Trophoblast cell (in vitro differentiated cells and primary cell): ENCODE results near the gene PRMT3.

Source experiments
- DNase-seq, 2 donors: peaks; one replicate each; pipeline ENCODE4 v3.0.0-alpha.2; 2016
- H2AFZ ChIP-seq: 2 replicates; pipeline ENCODE4 v1.6.1; 2013; ENCODE audit warnings: low read length, moderate library complexity, mild to moderate bottlenecking; ENCODE audit not compliant: insufficient read depth, poor library complexity
- H2AK5ac ChIP-seq: 2 replicates; pipeline ENCODE4 v1.6.1; 2013; ENCODE audit warnings: mild to moderate bottlenecking, low read length
- H2BK120ac ChIP-seq: 2 replicates; pipeline ENCODE4 v1.6.1; 2013; ENCODE audit warnings: low read length, mild to moderate bottlenecking, moderate library complexity; ENCODE audit not compliant: insufficient read depth, poor library complexity
- H2BK12ac ChIP-seq: 2 replicates; pipeline ENCODE4 v1.6.1; 2013; ENCODE audit warnings: mild to moderate bottlenecking, low read length, moderate library complexity
- H2BK5ac ChIP-seq: 2 replicates; pipeline ENCODE4 v1.6.1; 2013; ENCODE audit warnings: low read length, low read depth, moderate library complexity, mild to moderate bottlenecking; ENCODE audit not compliant: poor library complexity
- H3K14ac ChIP-seq: 2 replicates; pipeline ENCODE4 v1.6.1; 2013; ENCODE audit warnings: mild to moderate bottlenecking, low read length
- H3K18ac ChIP-seq: 2 replicates; pipeline ENCODE4 v1.6.1; 2013; ENCODE audit warnings: mild to moderate bottlenecking, low read length
- H3K23ac ChIP-seq: 2 replicates; pipeline ENCODE4 v1.6.1; 2013; ENCODE audit warnings: low read length
- H3K27ac ChIP-seq: 2 replicates; pipeline ENCODE4 v1.5.1; 2013; ENCODE audit warnings: low read depth, mild to moderate bottlenecking, inconsistent platforms, low read length, moderate library complexity
- H3K27me3 ChIP-seq: 2 replicates; pipeline ENCODE4 v1.6.1; 2013; ENCODE audit warnings: inconsistent platforms, mild to moderate bottlenecking, low read length, moderate library complexity; ENCODE audit not compliant: insufficient read depth
- H3K36me3 ChIP-seq, 2 experiments: 1 replicate in 1 of 2; 2 replicates in 1 of 2; pipeline ENCODE4 v1.6.1; 2013; ENCODE audit warnings: low read length in 2 of 2, mild to moderate bottlenecking in 2 of 2, moderate library complexity in 1 of 2; ENCODE audit not compliant: insufficient read depth in 2 of 2, control insufficient read depth in 1 of 2
- H3K4ac ChIP-seq: 2 replicates; pipeline ENCODE4 v1.6.1; 2013; ENCODE audit warnings: low read depth, mild to moderate bottlenecking, low read length, moderate library complexity
- H3K4me1 ChIP-seq, 2 experiments: 1 replicate in 1 of 2; 2 replicates in 1 of 2; pipeline ENCODE4 v1.6.1; 2013; ENCODE audit warnings: low read length in 2 of 2, mild to moderate bottlenecking in 2 of 2, moderate library complexity in 1 of 2; ENCODE audit not compliant: insufficient read depth in 2 of 2, control insufficient read depth in 1 of 2
- H3K4me2 ChIP-seq: 2 replicates; pipeline ENCODE4 v1.6.1; 2013; ENCODE audit warnings: inconsistent platforms, mild to moderate bottlenecking, low read length, moderate library complexity
- H3K4me3 ChIP-seq: 2 replicates; pipeline ENCODE4 v1.5.1; 2013; ENCODE audit warnings: mild to moderate bottlenecking, low read depth, low read length, inconsistent platforms
- H3K79me1 ChIP-seq: one replicate; pipeline ENCODE4 v1.6.1; 2013; ENCODE audit warnings: low read length
- H3K79me2 ChIP-seq: 2 replicates; pipeline ENCODE4 v1.6.1; 2013; ENCODE audit warnings: low read length, mild to moderate bottlenecking; ENCODE audit not compliant: control insufficient read depth, insufficient read depth, poor library complexity
- H3K9ac ChIP-seq: 2 replicates; pipeline ENCODE4 v1.6.1; 2013; ENCODE audit warnings: mild to moderate bottlenecking, low read length
- H3K9me3 ChIP-seq: 2 replicates; pipeline ENCODE4 v1.6.1; 2013; ENCODE audit warnings: low read depth, mild to moderate bottlenecking, control low read depth, inconsistent platforms, low read length; ENCODE audit not compliant: insufficient read depth
- H4K12ac ChIP-seq: 2 replicates; pipeline ENCODE4 v1.6.1; 2013; ENCODE audit warnings: low read depth, mild to moderate bottlenecking, low read length, moderate library complexity
- H4K8ac ChIP-seq: 2 replicates; pipeline ENCODE4 v1.6.1; 2013; ENCODE audit warnings: low read depth, mild to moderate bottlenecking, low read length, moderate library complexity
- H4K91ac ChIP-seq: one replicate; pipeline ENCODE4 v1.6.1; 2013; ENCODE audit warnings: low read depth, mild to moderate bottlenecking, low read length, moderate library complexity
- WGBS: extraction: QIAGEN DNeasy Blood & Tissue Kit; methylation state at CpG from one replicate; pipeline ENCODE4 v1.1.7; 2013; ENCODE audit warnings: missing lambda C conversion rate; ENCODE audit not compliant: insufficient read length, insufficient coverage; ENCODE audit errors: extremely low coverage; 5-methylcytosine and 5-hydroxymethylcytosine counted together

PRMT3 gene

DNA sequence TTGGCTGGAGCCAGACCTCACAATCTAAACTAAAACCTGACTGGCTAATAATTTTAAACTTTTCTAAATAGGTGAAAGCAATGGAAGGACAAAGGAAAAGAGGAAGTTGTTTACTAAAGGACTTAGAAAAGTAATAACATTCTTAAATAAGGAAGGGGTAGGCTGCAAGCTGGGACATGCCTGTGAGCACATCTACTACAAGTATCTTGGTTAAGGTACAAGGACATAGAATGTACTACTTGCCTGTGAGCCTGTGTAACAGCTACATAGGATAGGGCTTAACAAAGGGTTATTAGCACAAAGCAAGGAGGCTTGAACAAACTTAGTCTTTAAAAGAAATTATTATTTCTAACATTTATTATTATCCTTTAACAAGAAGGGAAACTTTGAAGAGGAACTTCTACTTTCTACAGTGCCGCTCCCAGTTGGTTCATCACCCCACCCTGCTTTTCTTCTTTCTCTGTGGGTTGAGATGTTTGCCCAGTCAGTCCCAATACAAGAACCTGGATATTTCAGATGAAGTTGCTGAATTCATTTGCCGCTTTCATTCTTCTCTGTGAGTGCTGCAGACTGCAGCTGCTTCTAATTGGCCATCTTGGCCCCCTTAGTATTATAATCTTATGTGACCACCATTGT is 87.5 kb downstream of the PRMT3 start:
- no peaks in the 10 kb centered on the region for H3K9me3 ChIP-seq
- H3K27ac ChIP-seq = no peak overlapping the region
- no CpG with 5 or more reads among the region's 2 CpGs for whole genome bisulfite sequencing
- H3K36me3 ChIP-seq = no peaks in the 10 kb centered on the region
- no peak overlapping the region for H3K4me2 ChIP-seq
- no peak overlapping the region for H3K23ac ChIP-seq
- no peak overlapping the region for H2BK12ac ChIP-seq
- no peak overlapping the region for H4K8ac ChIP-seq
- no peak overlapping the region for H2BK120ac ChIP-seq
- H3K4ac ChIP-seq = no peak overlapping the region
- no peak overlapping the region for H4K91ac ChIP-seq
- no peak overlapping the region for H2AFZ ChIP-seq
- H3K9ac ChIP-seq = no peak overlapping the region
- no peak overlapping the region for H3K4me3 ChIP-seq
- DNase-seq = no peak
- H3K27me3 ChIP-seq = no peaks in the 10 kb centered on the region
- no peak overlapping the region for H2AK5ac ChIP-seq
- H3K79me2 ChIP-seq = no peaks in the 10 kb centered on the region
- no peak overlapping the region for H2BK5ac ChIP-seq
- H3K4me1 ChIP-seq = peaks cover 7 to 8% of the 10 kb centered on the region in 2 experiments
- no peak overlapping the region for H4K12ac ChIP-seq
- H3K79me1 ChIP-seq = no peaks in the 10 kb centered on the region
- no peak overlapping the region for H3K14ac ChIP-seq
- H3K18ac ChIP-seq = no peak overlapping the region

DNA sequence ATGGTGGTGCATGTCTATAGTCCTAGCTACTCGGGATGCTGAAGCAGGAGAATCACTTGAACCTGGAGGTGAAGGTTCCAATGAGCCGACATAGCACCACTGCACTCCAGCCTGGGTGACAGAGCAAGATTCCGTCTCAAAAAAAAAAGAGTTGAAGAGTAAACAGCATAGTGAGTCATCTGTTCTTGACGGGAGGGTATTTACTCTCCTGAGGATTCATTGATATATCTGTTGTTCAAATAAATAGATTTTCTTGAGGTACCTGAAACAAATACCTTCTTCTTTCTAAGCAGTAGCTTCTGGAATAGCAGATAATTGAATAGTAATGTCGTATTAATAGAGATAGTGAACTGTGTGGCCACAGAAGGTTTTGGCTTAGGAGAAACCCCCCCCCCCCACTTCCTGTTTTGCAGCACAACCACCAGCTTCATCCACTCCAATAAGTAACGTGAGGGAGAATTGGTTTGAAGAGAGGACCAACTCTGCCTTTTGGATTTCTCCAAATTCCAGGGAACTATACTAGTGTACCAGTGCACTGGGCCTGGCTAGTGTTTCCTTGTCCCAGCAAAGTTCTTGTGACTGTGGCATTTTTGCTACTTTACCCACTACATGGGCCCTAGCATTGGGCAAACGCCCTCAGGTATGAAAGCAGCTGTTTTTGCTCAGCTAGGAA is 90.0 kb downstream of the PRMT3 start:
- H3K23ac ChIP-seq = no peak overlapping the region
- H3K14ac ChIP-seq = no peak overlapping the region
- H3K18ac ChIP-seq = no peak overlapping the region
- no peak overlapping the region for H2AFZ ChIP-seq
- DNase-seq = no peak
- peaks cover 7 to 8% of the 10 kb centered on the region in 2 experiments for H3K4me1 ChIP-seq
- H3K27ac ChIP-seq = no peak overlapping the region
- H2BK5ac ChIP-seq = no peak overlapping the region
- WGBS = no CpG with 5 or more reads among the region's 7 CpGs
- no peak overlapping the region for H4K8ac ChIP-seq
- H3K4me3 ChIP-seq = no peak overlapping the region
- H3K9ac ChIP-seq = no peak overlapping the region
- H2BK120ac ChIP-seq = no peak overlapping the region
- H2BK12ac ChIP-seq = no peak overlapping the region
- no peaks in the 10 kb centered on the region for H3K79me1 ChIP-seq
- no peak overlapping the region for H3K4me2 ChIP-seq
- no peaks in the 10 kb centered on the region for H3K27me3 ChIP-seq
- no peak overlapping the region for H3K4ac ChIP-seq
- no peak overlapping the region for H4K12ac ChIP-seq
- no peaks in the 10 kb centered on the region for H3K79me2 ChIP-seq
- H3K36me3 ChIP-seq = no peaks in the 10 kb centered on the region
- H2AK5ac ChIP-seq = no peak overlapping the region
- no peaks in the 10 kb centered on the region for H3K9me3 ChIP-seq
- no peak overlapping the region for H4K91ac ChIP-seq

DNA sequence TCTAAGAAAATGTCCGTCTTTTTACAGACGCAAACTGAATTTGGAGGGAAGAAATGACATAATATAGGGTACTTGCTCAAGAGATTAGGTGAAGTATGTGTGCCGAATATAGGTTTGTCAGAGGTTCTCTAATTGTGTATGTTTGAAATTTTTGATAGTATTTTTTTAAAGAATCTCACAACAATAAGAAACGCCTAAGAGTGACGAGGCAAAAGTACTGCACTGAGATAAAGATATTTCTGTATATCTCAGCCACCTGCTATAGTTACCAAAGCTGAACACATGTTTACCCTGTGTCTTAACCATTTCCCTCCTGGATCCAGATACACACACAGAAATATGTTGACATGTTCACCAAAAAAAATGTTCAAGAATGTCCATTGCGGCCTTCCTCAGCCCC is 92.0 kb downstream of the PRMT3 start:
- Histone ChIP-seq H3K4me3 (no peak overlapping the region), H3K4me2 (no peak overlapping the region), H3K36me3 (peaks cover 0 to 2% of the 10 kb centered on the region in 2 experiments)

DNA sequence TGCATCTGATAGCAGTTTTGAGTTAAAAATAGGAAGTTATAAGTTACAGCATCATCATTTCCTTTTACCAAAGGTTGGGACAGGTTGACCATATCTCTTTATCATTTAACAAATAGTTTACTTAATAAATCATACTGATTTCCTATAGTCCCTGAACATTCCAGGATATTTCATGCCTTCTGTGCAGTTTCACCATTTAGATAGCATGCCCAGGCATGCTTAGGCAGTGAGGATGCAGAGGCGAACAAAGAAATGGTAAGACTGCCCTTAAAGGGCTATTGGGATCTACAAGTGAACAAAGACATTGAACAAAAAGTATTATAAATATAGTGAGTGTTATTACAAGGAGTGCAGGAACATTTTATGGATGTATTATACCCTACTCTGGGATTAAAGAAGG is 96.4 kb downstream of the PRMT3 start:
- DNase-seq = peak in 1 of 2 donors; percentile 7
- Histone ChIP-seq H3K27me3 (no peaks in the 10 kb centered on the region), H3K4me3 (no peak overlapping the region), H2AFZ (no peak overlapping the region), H2AK5ac (no peak overlapping the region), H3K4me2 (no peak overlapping the region), H3K79me2 (no peaks in the 10 kb centered on the region), H2BK120ac (no peak overlapping the region), H3K18ac (no peak overlapping the region), H4K12ac (no peak overlapping the region), H3K9ac (no peak overlapping the region), H3K27ac (no peak overlapping the region), H2BK5ac (no peak overlapping the region), H3K4me1 (no peaks in the 10 kb centered on the region), H3K4ac (no peak overlapping the region), H3K79me1 (no peaks in the 10 kb centered on the region), H3K9me3 (no peaks in the 10 kb centered on the region), H3K36me3 (peaks cover 0 to 2% of the 10 kb centered on the region in 2 experiments), H4K8ac (no peak overlapping the region), H4K91ac (no peak overlapping the region), H3K23ac (no peak overlapping the region), H2BK12ac (no peak overlapping the region), H3K14ac (no peak overlapping the region)
- no CpG with 5 or more reads among the region's 1 CpG for WGBS

More for the DNA sequence above, 92.0 kb downstream of the PRMT3 start:
- no peak overlapping the region for H4K8ac ChIP-seq
- peaks cover 0 to 1% of the 10 kb centered on the region in 2 experiments for H3K4me1 ChIP-seq
- H4K12ac ChIP-seq = no peak overlapping the region
- H3K4ac ChIP-seq = no peak overlapping the region
- no peak overlapping the region for H3K27ac ChIP-seq
- no peak overlapping the region for H3K14ac ChIP-seq
- H3K27me3 ChIP-seq = no peaks in the 10 kb centered on the region
- H2BK5ac ChIP-seq = no peak overlapping the region
- no peaks in the 10 kb centered on the region for H3K79me1 ChIP-seq
- no peaks in the 10 kb centered on the region for H3K79me2 ChIP-seq
- no peak overlapping the region for H3K9ac ChIP-seq
- H3K23ac ChIP-seq = no peak overlapping the region
- no CpG with 5 or more reads among the region's 6 CpGs for WGBS
- no peak overlapping the region for H2AK5ac ChIP-seq
- H2BK120ac ChIP-seq = no peak overlapping the region
- H3K18ac ChIP-seq = no peak overlapping the region
- no peak overlapping the region for H2BK12ac ChIP-seq
- H3K9me3 ChIP-seq = no peaks in the 10 kb centered on the region
- no peak for DNase-seq
- no peak overlapping the region for H4K91ac ChIP-seq
- H2AFZ ChIP-seq = no peak overlapping the region
